ENCODE results near the gene FRMD4A. TPM values are rescaled to one million over a fixed set of nuclear protein-coding genes. Genes with fewer than 3 reads are reported as not detected.
"Not testable (repeated sequence)": the region's sequence is repeated elsewhere in the genome, so short reads cannot be mapped to it uniquely, and the experiment has no call there.

Gene FRMD4A
- total RNA-seq, 1 donor from 2014 or later = 0.64 TPM

- DNase-seq = no peak
- Mint-ChIP-seq H3K4me3 (no peak overlapping the region), H3K36me3 (ENCODE audit: low read depth) (no peaks in the 10 kb centered on the region), H3K9me3 (no peaks in the 10 kb centered on the region), H3K27ac (no peak overlapping the region), H3K4me1 (peaks cover 30% of the 10 kb centered on the region), H3K27me3 (peaks cover 2% of the 10 kb centered on the region)
- CTCF ChIA-PET = no interaction called here
- POLR2A ChIA-PET = no interaction called here
- ATAC-seq (ENCODE audit: low read depth) = no peak
- no peak for TF ChIP-seq CTCF (IDR thresholded peaks at IDR 0.05)
- intact Hi-C loops (cut with micrococcal nuclease) = loop anchor here (2.0 kb wide), 1 partner anchor 44 kb away; no protein-coding TSS in a partner anchor
Observed at GRCh38 chr10:13830385-13830784, 500.3 kb downstream of the FRMD4A start.

GRCh38 chr10:13829790-13830189 is 500.9 kb downstream of the FRMD4A start:
- peaks cover 2% of the 10 kb centered on the region for H3K27me3 Mint-ChIP-seq
- H3K27ac Mint-ChIP-seq = no peak overlapping the region
- no peaks in the 10 kb centered on the region for H3K36me3 Mint-ChIP-seq (ENCODE audit: low read depth)
- CTCF ChIA-PET = no interaction called here
- intact Hi-C loops (cut with micrococcal nuclease) = loop anchor here (2.0 kb wide), 1 partner anchor 43 kb away; no protein-coding TSS in a partner anchor
- H3K4me3 Mint-ChIP-seq = no peak overlapping the region
- TF ChIP-seq CTCF (IDR thresholded peaks at IDR 0.05) = no peak
- POLR2A ChIA-PET = no interaction called here
- no peaks in the 10 kb centered on the region for H3K9me3 Mint-ChIP-seq
- no peak for DNase-seq
- peaks cover 30% of the 10 kb centered on the region for H3K4me1 Mint-ChIP-seq
- no peak for ATAC-seq (ENCODE audit: low read depth)

- POLR2A ChIA-PET; ATAC-seq (ENCODE audit: low read depth); CTCF ChIA-PET: not testable (repeated sequence)
Observed at GRCh38 chr10:13828284-13828683, 502.4 kb downstream of the FRMD4A start.

GRCh38 chr10:13827076-13827797 is 503.5 kb downstream of the FRMD4A start:
- H3K4me3 Mint-ChIP-seq = no peak overlapping the region
- no peaks in the 10 kb centered on the region for H3K9me3 Mint-ChIP-seq
- ChIA-PET POLR2A (no interaction called here), CTCF (no interaction called here)
- H3K27ac Mint-ChIP-seq = no peak overlapping the region
- TF ChIP-seq CTCF (IDR thresholded peaks at IDR 0.05) = no peak
- DNase-seq (no peak), ATAC-seq (ENCODE audit: low read depth) (no peak)
- peaks cover 2% of the 10 kb centered on the region for H3K27me3 Mint-ChIP-seq
- no peaks in the 10 kb centered on the region for H3K36me3 Mint-ChIP-seq (ENCODE audit: low read depth)
- intact Hi-C loops (cut with micrococcal nuclease) = no loop called here
- H3K4me1 Mint-ChIP-seq = peaks cover 21% of the 10 kb centered on the region

More at GRCh38 chr10:13828284-13828683, 502.4 kb downstream of the FRMD4A start:
- intact Hi-C loops (cut with micrococcal nuclease); H3K4me3 Mint-ChIP-seq; H3K9me3 Mint-ChIP-seq; H3K27me3 Mint-ChIP-seq; H3K36me3 Mint-ChIP-seq (ENCODE audit: low read depth); DNase-seq; H3K27ac Mint-ChIP-seq: not testable (repeated sequence)
- H3K4me1 Mint-ChIP-seq = peaks cover 24% of the 10 kb centered on the region

- CTCF ChIA-PET = no interaction called here
- H3K36me3 Mint-ChIP-seq (ENCODE audit: low read depth) = no peaks in the 10 kb centered on the region
- no peak overlapping the region for H3K27ac Mint-ChIP-seq
- no peaks in the 10 kb centered on the region for H3K9me3 Mint-ChIP-seq
- no peak overlapping the region for H3K4me3 Mint-ChIP-seq
- POLR2A ChIA-PET = no interaction called here
- intact Hi-C loops (cut with micrococcal nuclease) = no loop called here
- peaks cover 22% of the 10 kb centered on the region for H3K27me3 Mint-ChIP-seq
- TF ChIP-seq CTCF (IDR thresholded peaks at IDR 0.05) = no peak
- peaks cover 19% of the 10 kb centered on the region for H3K4me1 Mint-ChIP-seq
- ATAC-seq (ENCODE audit: low read depth) (no peak), DNase-seq (no peak)
Observed at GRCh38 chr10:13823709-13824405, 506.9 kb downstream of the FRMD4A start.

Data from activated B cell treated with CpG ODN at 0.5 μM for 24 hours (primary cell).